GM18858 (cell line): ENCODE measurements around the gene RPGR.

Source experiments
- ATAC-seq: cut with Tn5 transposase; IDR thresholded peaks from one replicate; pipeline ENCODE4 v1.9.1; 2021; ENCODE audit not compliant: unreplicated experiment

Gene RPGR

GRCh38 chrX:38332505-38332904 is 5.2 kb upstream of the RPGR start:
- peak; percentile 65 for ATAC-seq

DNA sequence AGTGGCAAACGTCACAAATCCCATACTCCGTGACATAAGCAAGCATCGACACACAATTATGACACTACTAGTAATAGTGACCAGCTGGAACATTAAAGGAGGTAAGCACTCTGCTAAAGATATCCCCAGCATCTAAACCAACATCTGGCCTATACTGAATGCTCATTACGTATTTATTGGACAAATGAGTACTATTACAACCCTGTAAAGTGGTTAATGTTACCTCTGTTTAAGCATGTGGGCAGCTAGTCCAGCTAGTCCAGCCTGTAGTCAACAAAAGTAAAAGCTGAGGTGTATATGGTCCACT is 419 bp upstream of the RPGR start:
- ATAC-seq, result no peak

GRCh38 chrX:38326086-38326485 is 1.2 kb downstream of the RPGR start:
- ATAC-seq, result no peak

DNA sequence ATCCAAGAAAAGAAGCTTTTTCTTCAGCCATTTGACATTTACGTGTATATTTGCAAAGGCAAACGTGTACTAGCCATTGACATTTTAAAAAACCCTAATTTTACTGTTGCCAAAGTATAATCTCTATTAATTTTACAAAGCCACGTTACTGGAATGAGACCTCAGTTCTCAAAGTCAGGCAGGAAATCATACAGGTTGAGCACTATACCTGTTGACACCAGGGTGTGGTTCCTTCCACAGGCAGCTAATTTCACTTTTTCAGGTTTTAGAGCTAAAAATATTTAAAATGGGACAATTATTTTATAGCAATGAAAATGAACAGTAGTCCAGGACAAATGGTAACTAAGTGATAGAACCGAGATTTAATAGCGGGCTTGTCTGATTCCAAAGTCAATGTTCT is 6.5 kb downstream of the RPGR start:
- ATAC-seq, result no peak

- no peak for ATAC-seq
Measured at GRCh38 chrX:38318606-38319005, 8.7 kb downstream of the RPGR start.

DNA sequence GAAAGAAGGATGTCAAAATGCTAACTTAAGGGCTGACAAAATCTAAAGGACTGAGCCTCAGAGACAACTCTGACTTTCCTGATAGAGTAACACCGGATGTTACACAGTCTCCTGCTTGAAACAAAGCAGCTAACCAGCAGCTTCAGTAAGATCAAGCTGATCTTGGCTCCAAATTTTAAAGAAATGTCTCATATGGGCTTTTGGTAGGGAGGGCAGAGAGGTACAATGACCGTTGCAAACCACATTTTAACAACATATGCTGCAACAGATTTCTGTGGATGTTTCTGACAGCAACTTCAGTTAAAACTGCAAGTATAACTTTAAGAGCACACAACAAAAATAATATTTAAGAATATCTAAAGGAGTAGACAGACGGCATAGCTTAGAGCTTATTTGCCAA is 9.1 kb downstream of the RPGR start:
- ATAC-seq, result no peak

DNA sequence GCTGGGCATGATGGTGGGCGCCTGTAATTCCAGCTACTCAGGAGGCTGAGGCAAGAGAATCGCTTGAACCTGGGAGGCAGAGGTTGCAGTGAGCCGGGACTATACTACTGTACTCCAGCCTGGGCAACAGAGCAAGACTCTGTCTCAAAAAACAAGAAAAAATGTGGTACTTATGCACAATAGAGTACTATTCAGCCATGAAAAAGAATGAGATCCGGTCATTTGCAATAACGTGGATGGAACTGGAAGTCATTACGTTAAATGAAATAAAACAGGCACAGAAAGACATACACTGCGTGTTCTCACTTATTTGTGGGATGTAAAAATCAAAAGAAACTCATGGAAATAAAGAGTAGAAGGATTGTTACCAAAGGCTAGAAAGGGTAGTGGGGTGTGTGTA is 12.1 kb downstream of the RPGR start:
- no peak for ATAC-seq

- no peak for ATAC-seq
Measured at GRCh38 chrX:38313190-38313589, 14.1 kb downstream of the RPGR start.

DNA sequence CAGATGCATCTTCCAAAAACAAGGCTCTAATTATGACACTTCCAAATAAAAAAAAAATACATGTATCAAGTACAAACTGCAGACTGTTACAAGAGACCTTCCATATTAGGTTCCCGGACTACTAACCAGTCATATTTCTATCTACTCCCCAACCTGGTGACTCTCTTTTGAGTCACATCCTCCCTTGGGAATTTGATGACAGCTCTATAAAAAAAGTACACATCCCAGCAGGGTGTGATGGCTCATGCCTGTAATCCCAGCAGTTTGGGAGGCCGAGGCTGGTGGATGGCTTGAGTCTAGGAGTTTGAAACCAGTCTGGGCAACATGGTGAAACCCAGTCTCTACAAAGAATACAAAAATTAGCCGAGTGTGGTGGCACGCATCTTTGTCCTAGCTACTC is 14.9 kb downstream of the RPGR start:
- no peak for ATAC-seq

DNA sequence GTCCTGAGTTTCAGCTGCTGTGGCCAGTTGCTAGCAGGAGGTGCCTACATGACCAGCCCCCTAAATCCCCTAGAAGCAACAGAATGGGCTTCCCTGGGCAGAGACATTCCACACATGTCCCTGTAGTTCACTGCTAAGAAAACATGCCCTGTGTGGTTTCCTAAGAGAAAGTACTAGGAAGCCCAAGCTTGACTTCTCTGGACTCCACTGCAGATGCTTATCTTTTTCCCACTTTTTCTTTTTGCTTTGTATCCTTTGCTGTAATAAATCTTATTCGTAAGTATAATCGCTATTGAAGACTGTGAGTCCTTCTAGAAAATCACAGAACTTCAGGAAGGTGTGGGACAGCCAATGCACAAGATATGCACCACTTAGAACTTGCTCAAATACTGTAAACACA is 15.6 kb downstream of the RPGR start:
- no peak for ATAC-seq

DNA sequence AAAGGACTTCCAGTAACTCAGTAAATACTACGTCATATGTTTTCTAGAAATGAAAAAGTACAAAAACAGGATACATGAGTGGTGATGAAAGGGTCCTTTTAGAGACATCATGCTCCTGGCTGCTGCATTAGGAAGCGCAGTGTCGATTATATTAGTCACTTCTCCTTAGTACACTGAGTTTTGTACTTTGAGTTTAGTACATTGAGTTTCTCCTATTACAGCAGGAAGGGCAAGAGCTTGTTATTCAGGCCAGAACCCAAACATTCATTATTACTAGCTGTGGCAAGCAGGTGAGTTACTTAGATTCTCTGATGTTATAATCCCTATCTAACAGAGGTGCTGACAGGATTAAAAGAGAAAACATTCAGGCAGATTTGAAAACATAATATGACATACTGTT is 21.3 kb downstream of the RPGR start:
- ATAC-seq, result no peak

GRCh38 chrX:38304010-38304409 is 23.3 kb downstream of the RPGR start:
- ATAC-seq, result no peak

DNA sequence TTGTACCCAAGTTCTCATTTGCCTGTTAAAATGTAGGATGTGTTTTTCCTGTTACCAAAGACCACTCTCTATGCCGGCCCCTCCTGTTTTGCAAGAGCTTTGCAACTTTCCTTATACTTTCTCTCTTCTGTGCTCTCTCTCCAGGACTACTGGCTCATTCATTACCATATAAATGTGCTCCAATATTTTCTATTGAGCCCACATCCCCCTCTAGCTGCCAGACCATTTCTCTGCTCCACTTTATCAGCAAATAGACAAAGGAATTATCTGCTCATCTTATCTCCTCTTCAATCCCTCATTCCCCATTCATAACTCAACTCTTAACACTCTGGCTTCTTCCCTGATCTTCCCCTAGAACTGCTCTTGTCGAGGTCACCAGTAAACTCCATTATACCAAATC is 33.6 kb downstream of the RPGR start:
- no peak for ATAC-seq

DNA sequence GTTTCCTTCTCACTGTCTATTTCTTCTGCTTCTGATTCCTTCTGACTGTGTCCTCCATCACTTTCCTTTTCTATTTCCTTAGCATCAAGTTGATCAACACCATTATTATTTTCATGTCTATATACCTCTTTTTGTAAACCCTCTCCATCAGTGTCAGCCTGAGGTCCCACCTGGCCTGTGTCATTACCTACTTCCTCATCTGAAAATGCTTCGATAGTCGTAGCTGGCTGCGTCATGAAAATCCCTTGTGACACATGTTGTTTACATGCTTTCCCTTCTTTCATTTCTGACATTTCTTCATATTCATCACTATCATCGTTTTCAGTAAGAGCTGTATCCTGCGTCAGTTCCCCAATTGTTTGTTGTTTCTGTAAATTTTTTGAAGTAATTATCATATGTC is 39.6 kb downstream of the RPGR start:
- ATAC-seq, result peak; percentile 51

DNA sequence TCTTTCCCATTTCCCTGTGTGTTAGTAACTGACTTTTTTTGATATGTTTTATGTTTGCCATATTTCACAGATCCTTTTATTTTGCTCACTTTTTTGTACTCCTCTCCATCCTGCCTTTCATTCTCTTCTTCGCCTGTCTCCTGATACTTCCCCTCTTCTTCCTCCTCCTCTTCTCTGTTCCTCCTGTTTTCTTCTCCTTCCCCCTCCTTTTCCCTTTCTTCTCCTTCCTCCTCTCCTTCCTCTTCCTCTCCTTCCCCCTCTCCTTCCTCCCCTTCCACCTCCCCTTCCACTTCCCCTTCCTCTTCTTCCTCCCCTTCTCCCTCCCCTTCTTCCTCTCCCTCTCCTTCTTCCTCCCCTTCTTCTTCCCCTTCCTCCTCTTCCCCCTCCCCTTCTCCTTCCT is 41.7 kb downstream of the RPGR start:
- ATAC-seq, result no peak

GRCh38 chrX:38282049-38282448 is 45.3 kb downstream of the RPGR start:
- no peak for ATAC-seq

DNA sequence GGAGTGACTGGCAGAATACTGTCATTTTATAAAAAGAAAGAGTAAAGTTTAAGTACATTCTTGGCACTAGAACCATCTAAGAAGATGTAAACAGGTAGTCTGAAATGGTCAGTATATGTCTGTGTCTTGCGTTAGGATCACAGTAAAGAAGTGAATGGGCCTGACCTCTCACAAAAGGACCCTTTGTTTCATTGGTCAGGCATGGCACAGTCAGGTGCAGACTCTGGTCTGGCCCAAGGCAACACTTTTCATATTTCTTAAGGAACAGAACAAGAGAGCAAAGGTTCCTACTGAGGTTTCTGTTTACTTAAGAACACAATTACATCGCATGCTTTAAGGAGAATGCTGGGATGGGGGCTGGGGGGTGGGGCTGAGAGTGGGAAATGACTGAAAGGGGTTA is 48.1 kb downstream of the RPGR start:
- no peak for ATAC-seq

- ATAC-seq, result no peak
Measured at GRCh38 chrX:38278682-38279081, 48.6 kb downstream of the RPGR start.

DNA sequence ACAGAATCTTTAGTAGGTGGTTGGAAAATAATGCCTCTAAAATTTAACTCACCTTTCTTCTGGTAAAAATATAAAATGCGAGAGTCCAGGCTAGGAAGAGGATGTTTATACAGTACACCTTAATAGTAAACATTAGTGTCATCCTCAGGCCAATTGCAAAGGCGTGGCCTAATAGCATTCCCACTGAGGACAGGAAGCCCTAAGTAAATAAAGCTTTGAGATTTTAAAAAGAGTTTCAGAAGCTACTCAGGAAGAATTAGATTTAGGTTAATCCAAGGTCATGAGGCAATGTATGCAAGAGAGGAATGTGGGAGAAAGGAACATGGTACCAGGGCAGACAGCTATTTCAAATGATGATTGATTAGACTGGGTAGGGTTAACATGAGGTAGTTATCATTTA is 49.5 kb downstream of the RPGR start:
- ATAC-seq, result no peak

- no peak for ATAC-seq
Measured at GRCh38 chrX:38277136-38277535, 50.2 kb downstream of the RPGR start.

- ATAC-seq, result no peak
Measured at GRCh38 chrX:38276089-38276488, 51.2 kb downstream of the RPGR start.

GRCh38 chrX:38275615-38276014 is 51.7 kb downstream of the RPGR start:
- ATAC-seq, result peak; percentile 39

DNA sequence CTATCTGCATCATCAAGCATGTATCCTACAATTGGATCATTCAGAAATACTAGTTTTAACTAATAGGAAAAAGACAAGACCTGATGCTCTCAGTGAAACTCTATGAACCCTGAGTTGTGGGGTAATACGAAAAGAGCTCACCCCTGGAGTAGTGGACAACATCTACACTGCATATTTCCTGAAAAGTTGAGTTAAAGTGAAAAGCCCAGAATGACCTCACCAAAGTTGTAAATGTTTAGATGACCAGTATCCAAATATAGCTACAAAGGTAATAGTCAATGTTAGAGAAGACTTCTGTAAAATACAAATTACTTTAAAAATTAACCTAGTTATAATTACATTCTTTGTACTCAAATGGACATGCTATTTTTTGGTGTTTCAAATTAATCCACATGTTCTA is 53.9 kb downstream of the RPGR start:
- no peak for ATAC-seq

DNA sequence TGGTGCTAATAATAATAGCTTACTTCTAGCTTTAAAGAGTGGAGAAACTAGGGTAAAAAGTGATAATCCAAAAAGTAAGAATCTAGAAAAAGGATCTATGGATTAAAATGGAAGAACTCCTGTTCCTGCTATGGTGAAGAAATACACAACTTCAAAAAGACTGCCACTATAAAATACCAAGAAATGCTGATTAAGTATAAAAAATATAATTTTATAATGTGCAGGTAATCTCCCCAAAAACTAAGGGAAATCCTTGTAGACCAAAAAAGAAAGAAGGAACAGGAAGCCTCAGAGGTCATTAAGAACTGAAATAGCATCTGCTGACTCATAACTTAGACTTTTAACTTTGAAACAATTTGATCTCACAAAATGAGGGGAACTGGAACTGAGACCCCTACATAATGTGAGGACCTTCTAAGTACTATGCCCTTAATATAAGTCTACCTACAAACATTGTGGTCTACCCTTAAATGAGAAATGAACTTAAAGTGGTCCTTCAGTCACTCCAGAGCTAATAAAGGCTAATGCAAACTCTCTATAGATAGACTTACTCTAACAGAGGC is 56.1 kb downstream of the RPGR start:
- ATAC-seq, result peak; percentile 80
